C4-2B (cell line): ENCODE data around the gene THRB.

Source experiments
- H3K27ac ChIP-seq: fragments of 450-650 bp; 2 replicates; pipeline ENCODE4 v1.5.1; 2017
- ZFX ChIP-seq: fragments of 450-650 bp; IDR thresholded peaks from 2 replicates; pipeline ENCODE4 v1.6.1; 2017
- TF ChIP-seq, protein P1 (sequence below): fragments of 450-650 bp; conservative IDR thresholded peaks from 2 replicates; pipeline ENCODE4 v1.5.1; 2017; ENCODE audit warnings: mild to moderate bottlenecking

The THRB gene

DNA sequence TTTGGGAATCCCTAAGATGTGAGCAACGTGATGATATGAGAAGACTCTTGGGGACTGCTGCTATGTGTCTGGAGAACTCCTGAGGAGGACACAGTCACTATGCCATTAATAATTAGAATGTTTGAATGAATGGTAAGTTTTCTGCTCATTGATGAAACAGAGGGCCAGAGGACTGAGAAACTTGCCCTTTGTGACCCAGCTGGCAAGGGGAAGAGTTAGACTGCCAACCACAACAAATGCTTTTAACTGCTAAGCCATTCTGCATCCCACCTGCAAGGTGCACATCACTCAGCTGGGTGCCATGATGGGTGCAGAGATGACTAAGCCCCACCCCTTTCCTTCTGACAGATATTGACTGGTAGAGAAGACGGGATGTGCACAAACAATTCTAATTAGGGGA lies 249.6 kb downstream of the THRB start:
- TF ChIP-seq ZFX, result no peak
- TF ChIP-seq, protein P1, sequence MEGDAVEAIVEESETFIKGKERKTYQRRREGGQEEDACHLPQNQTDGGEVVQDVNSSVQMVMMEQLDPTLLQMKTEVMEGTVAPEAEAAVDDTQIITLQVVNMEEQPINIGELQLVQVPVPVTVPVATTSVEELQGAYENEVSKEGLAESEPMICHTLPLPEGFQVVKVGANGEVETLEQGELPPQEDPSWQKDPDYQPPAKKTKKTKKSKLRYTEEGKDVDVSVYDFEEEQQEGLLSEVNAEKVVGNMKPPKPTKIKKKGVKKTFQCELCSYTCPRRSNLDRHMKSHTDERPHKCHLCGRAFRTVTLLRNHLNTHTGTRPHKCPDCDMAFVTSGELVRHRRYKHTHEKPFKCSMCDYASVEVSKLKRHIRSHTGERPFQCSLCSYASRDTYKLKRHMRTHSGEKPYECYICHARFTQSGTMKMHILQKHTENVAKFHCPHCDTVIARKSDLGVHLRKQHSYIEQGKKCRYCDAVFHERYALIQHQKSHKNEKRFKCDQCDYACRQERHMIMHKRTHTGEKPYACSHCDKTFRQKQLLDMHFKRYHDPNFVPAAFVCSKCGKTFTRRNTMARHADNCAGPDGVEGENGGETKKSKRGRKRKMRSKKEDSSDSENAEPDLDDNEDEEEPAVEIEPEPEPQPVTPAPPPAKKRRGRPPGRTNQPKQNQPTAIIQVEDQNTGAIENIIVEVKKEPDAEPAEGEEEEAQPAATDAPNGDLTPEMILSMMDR, result no peak
- no peak overlapping the region for H3K27ac ChIP-seq

DNA sequence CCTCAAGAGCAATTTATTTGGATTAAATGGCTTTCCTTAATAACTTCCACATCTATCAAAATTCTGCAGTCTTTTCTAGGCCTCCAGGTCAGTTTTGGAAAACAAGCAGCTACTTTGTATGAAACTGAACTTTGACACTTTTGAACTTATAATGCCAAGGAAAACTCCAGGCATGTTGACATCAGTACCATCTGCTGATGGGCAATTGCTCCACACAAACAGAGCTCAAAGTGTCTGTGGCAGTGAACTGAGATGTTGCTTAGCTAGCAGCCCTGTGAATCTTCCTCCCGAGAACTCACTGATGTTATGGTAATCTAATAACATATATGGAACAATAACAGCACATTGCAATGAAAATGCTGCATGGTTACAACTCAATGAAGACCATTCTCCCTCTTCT lies 250.2 kb downstream of the THRB start:
- no peak overlapping the region for H3K27ac ChIP-seq
- TF ChIP-seq ZFX, result no peak
- TF ChIP-seq, protein P1, result no peak

DNA sequence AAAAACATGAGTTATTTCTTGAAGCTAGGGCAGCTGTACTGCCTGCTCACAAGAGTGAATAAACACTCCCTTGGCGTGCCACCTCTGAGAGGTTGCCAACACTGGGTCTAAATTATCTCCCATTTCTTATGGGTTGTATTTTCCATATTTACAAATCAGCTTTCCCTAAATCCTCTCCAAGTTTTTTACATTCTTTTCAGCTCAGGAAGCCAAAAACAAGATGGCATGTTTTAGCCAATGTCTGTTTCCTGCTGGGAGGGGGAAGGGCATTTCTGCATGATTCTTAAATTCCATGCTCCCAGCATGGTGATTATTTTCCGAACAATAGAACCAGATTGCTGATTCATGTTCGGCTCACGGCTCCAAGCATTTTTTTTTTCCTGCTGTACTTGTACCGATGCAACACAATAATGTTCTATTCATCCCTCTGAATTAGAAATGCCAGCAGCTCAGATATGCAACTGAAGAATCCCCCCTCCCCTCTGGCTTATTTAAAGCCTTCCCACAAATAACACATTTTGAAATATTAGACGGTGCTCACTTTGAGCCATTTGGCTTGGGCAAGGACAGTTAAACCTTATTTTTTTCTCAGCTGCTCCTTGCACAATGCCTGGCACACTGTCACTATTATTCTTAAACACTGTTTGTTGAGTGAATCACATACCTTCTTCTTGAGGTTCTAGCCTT lies 252.5 kb downstream of the THRB start:
- no peak overlapping the region; the same call in none of the 2 replicates for H3K27ac ChIP-seq
- TF ChIP-seq, protein P1, result no peak
- TF ChIP-seq ZFX, result no peak

DNA sequence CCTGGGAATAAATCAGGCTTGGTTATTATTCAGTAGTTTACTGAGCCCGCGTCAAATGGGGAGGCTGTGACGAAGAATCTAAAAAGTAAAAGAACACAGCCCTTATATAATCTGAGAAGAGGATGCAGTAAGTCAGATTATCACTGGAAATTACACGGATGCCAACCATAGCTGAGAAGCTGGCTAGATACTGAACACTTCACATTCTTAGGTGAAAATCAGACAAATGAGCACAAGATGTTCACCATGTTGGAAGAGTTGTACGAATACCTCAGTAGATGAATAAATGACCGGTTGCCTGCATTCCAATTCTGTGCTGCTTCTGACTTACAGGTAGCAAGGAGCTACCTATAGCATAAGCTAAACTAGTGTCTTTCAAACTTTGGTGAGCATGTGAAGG lies 254.3 kb downstream of the THRB start:
- H3K27ac ChIP-seq, result no peak overlapping the region
- TF ChIP-seq, protein P1, result no peak
- TF ChIP-seq ZFX, result no peak

DNA sequence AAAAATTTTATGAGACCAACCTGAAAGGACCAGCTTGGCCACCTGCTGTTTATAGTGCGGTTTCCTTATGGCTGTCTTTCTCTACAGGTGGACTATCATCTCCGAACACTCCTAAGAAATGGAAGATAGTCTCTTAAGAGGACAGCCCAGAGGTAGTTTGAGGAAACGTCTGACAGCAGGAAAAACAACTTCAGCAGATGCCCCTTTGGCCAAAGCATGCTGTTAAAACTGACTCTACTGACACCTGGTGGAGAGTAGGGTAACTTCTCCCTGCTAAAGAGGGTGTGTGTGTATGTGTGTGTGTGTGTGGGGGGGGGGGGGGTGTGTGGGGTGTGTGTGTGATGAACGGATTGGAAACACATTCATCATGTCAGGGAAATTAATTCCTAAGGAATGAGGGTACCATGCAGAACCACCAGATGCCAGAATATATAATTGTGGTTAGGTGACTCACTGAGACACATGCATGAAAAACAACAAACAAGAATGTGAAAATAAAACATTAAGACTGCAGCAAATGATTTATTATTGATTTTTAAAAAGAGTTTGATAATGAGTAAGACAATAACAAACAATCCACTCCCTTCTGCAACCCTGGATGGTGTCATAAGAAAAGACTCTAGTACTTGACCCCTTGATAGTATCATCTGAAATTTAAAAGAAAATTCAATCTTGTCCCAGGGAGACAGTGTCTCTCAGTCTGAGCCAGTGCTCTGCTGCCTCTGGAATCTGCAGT lies 256.5 kb downstream of the THRB start:
- no peak for TF ChIP-seq ZFX
- TF ChIP-seq, protein P1, result peak; percentile 83

DNA sequence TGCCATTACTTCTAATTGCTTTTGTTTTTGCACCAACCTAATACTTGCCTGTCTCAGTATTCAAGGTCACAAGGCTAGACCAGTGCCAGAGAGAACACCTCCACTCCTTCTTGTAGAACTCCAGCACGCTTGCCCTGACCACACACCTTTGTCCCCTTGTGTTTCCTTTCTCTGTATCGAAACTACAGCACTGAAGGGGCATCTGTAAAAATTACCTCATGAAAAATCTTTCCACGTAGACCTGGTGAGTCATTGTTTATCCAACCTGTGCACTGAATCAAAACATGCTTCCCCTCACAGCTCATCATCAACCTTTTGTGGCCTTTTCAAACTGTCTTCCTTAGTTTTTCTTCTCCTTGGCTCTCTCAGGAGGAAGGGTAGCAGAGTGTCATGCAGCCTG lies 259.5 kb downstream of the THRB start:
- H3K27ac ChIP-seq, result peak overlapping the region; percentile 14; the same call in 1 of the 2 replicates
- TF ChIP-seq, protein P1, result no peak
- no peak for TF ChIP-seq ZFX

More for the DNA sequence above, 256.5 kb downstream of the THRB start:
- peak overlapping the region; percentile 68; the same call in 1 of the 2 replicates for H3K27ac ChIP-seq

DNA sequence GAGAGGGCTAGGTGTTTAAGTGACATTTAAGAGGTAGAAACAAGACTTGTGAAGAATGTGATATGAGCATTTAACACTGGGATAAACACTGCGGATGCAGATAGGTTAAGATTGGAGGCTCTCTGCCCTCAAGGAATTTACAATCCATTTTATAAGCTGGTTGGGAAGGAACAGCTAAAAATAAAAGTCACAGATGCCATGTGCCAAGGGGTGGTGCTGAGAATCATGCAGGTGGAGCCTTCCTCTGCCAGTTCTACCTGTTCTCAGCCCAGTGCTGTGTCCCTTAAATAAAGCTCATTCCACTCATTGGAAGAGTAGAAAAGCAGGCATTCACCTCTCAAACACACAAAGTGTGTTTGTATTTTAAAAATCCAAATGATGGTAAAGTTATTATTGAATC lies 261.9 kb downstream of the THRB start:
- no peak overlapping the region for H3K27ac ChIP-seq
- no peak for TF ChIP-seq ZFX
- TF ChIP-seq, protein P1, result no peak
